ENCODE results near the gene ATP2A3. TPM values are rescaled to one million over a fixed set of nuclear protein-coding genes. Genes with fewer than 3 reads are reported as not detected.

Gene ATP2A3
- 0.65 and 1.3 TPM in 2 replicates for total RNA-seq

DNA sequence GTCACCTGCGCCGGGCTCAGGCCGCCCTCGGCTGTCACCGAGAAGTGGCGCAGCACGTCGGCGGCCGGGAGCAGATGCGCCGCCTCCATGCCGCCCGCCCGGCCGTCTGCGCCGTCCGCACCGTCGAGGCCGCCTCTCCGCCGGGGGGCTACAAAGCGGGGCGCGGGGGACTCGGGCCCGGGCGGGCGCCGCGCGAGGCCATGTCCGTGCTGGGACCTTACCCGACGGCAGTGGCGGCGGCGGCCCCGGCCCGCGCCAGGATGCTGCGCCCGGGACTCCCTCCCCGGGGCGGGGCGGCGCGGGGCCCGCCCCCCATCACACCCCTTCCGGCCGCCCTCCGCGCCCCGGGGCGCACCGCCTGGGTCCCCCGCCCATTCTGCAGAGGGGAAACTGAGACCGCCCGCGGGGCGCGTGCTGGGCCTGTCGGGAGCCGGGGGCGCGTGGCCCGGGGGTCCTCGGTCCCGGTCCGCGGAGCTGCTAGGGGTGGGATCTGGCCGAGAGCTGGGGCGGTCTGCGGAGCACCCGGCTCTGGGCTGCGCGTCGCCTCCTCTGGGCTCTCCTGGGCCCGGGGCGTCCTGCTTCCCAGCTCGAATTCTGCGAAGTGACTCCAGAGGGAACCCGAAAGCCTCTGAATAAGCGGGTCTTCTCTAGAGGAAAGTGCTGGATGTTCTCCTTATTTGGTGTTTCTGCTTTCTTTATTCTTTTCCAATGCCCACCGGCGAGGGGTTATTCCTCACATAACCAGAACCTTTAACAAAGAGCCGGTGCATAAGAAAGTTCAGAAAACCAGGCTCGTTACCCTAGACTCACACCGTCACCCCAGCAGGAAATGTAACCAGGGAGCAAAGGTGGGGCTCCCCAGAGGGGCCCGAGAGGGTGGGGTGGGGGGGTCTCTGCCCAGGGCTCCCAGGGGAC, at the start of gene ATP2A3:
TSS of gene ATP2A3 (minus strand) at position 235 of the 915 bp plus-strand sequence. CDS start at position 89, 146 bp downstream.

DNA sequence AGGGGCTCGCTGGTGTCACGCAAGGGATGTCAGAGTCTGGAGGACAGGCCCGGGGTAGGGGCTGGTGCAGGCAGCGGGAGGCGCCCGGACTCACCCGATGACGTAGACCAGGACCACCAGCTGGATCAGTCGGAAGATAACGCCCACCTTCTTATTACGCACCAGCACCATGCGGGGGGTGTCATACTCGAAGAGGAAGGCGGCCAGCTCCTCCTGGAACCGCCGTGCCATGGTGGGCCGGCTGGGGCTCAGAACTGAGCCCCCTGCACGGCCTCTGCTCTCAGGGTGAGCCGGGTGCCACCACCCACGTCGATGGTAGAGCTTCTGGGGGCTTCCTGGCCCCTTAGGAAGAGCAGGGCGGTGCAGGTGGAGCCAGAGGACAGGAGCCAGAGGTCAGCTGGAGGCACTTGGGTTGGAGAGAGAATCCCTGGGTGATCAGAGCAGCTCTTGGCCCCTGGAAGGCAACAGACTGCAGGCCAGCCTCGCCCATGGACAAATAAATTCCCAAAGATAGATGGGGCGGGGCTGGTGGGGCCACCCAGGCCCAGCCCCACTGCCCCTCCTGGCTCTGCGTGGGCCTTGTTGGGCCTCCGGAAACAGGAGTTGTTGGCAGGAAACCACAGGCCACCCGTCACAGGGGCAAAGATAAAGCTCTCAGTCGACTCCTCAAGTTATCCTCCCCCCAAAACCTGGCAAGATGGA, 48.1 kb downstream of the ATP2A3 start, which contains the start of gene P2RX1:
TSS of gene P2RX1 (minus strand) at position 471 of the 702 bp plus-strand sequence. CDS start at position 231, 240 bp downstream.

DNA sequence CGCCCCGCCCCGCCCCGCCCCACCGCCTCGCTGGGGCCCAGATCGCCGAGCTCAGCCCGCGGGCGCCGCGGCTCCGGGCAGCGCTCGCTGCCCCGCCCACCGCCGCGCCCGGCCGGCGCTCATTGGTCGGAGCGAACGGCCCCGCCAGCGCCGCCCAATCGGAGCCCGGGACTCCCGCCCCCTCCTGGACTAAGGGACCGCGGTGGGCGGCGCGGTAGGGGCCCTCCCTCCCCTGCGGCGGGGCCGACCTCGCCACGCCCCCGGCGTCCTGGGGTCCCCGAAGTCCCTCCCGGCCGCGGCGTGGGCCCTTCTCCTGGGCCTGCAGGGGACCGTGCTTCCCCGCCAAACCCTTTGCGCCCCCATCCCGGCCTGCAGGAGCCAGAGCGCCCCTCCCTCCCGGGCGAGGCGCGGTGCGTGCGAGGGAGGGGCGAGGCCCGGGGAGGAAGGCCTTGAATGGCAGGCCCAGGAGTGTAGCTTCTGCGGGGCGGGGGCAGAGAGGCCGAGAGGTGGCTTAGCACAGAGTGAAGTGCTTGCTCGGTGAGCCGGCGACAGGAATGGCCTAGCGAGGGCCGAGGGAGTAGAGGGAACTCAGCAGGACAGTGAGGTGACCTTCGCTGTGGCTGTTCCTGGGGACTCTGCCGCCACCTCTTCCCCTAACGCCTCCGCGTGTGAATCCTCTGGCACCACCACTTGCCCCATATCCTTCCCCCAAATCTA, 71.1 kb downstream of the ATP2A3 start, which contains the start of gene CAMKK1:
TSS of gene CAMKK1 (minus strand) at position 51 of the 717 bp plus-strand sequence. CDS start 7,366 bp downstream, outside the sequence.

Other genes starting within 250 kb of the ATP2A3 start
- gene HASPIN, start 240.5 kb downstream of the ATP2A3 start, total RNA-seq = 11.8 and 22.0 TPM in 2 replicates
- 19.1 and 22.2 TPM in 2 replicates for gene ITGAE, start 163.2 kb downstream of the ATP2A3 start, total RNA-seq
- 40.7 and 48.7 TPM in 2 replicates for gene NCBP3, start 118.2 kb downstream of the ATP2A3 start, total RNA-seq
- 3.2 and 4.9 TPM in 2 replicates for gene CAMKK1, start 71.4 kb downstream of the ATP2A3 start, total RNA-seq
- not detected in 2 replicates for gene P2RX1, start 48.0 kb downstream of the ATP2A3 start, total RNA-seq
- 70.6 and 71.1 TPM in 2 replicates for gene ZZEF1, start 178.6 kb upstream of the ATP2A3 start, total RNA-seq
- gene CYB5D2, start 178.8 kb upstream of the ATP2A3 start, total RNA-seq = 19.8 and 20.6 TPM in 2 replicates

All from thoracic aorta endothelial cell (primary cell).